MM.1S (cell line): ENCODE results near the gene RBM15B.
A peak's percentile ranks its signal among the peaks of the same experiment; 100 is the strongest.

Experiments used
- DNase-seq: peaks from one replicate; pipeline ENCODE4 v3.0.0-alpha.2; 2015
- H2AFZ ChIP-seq: fragments of 300-600 bp; sonication (generic); 2 replicates; pipeline ENCODE4 v1.6.0; 2016; ENCODE audit warnings: antibody characterized with exemption, low read length
- H3F3A ChIP-seq: fragments of 300-600 bp; sonication (generic); 2 replicates; pipeline ENCODE4 v1.6.1; 2016; ENCODE audit warnings: mild to moderate bottlenecking, antibody characterized with exemption, low read length, moderate library complexity, mixed read lengths; ENCODE audit not compliant: insufficient read depth
- H3K27ac ChIP-seq: fragments of 300-600 bp; sonication (generic); 2 replicates; pipeline ENCODE4 v1.5.1; 2016; ENCODE audit warnings: mild to moderate bottlenecking, low read length
- H3K27me3 ChIP-seq: fragments of 300-600 bp; sonication (generic); replicated peaks from 2 replicates; pipeline ENCODE4 v1.6.0; 2016; ENCODE audit warnings: low read length; ENCODE audit not compliant: insufficient read depth
- H3K36me3 ChIP-seq: fragments of 300-600 bp; sonication (generic); replicated peaks from 2 replicates; pipeline ENCODE4 v1.6.1; 2016; ENCODE audit warnings: mild to moderate bottlenecking, low read length, mixed read lengths; ENCODE audit not compliant: insufficient read depth
- H3K4me1 ChIP-seq: fragments of 300-600 bp; sonication (generic); 2 replicates; pipeline ENCODE4 v1.6.1; 2016; ENCODE audit warnings: low read length, mixed read lengths
- H3K4me2 ChIP-seq: fragments of 300-600 bp; sonication (generic); 2 replicates; pipeline ENCODE4 v1.6.0; 2016; ENCODE audit warnings: low read depth, low read length
- H3K4me3 ChIP-seq: fragments of 300-600 bp; sonication (generic); 2 replicates; pipeline ENCODE4 v1.5.1; 2016; ENCODE audit warnings: low read length, mixed read lengths
- H3K79me2 ChIP-seq: fragments of 300-600 bp; sonication (generic); 2 replicates; pipeline ENCODE4 v1.6.1; 2016; ENCODE audit warnings: mixed run types, low read length, mixed read lengths
- H3K9ac ChIP-seq: fragments of 300-600 bp; sonication (generic); 2 replicates; pipeline ENCODE4 v1.6.1; 2016; ENCODE audit warnings: low read length, mixed read lengths
- H3K9me2 ChIP-seq: fragments of 300-600 bp; sonication (generic); replicated peaks from 2 replicates; pipeline ENCODE4 v1.6.1; 2016; ENCODE audit warnings: mild to moderate bottlenecking, low read length, mixed read lengths; ENCODE audit not compliant: insufficient read depth
- H3K9me3 ChIP-seq: fragments of 300-600 bp; sonication (generic); replicated peaks from 2 replicates; pipeline ENCODE4 v1.6.1; 2016; ENCODE audit warnings: mild to moderate bottlenecking, low read length, mixed read lengths; ENCODE audit not compliant: insufficient read depth
- H4K20me1 ChIP-seq: fragments of 300-600 bp; sonication (generic); 2 replicates; pipeline ENCODE4 v1.6.1; 2016; ENCODE audit warnings: mild to moderate bottlenecking, low read length, moderate library complexity, mixed read lengths; ENCODE audit not compliant: insufficient read depth
- EZH2 ChIP-seq: fragments of 300-600 bp; sonication (generic); optimal IDR thresholded peaks from 2 replicates; pipeline ENCODE3; 2017; ENCODE audit warnings: low read depth, mild to moderate bottlenecking, antibody characterized with exemption, low read length, mixed read lengths
- EZH2phosphoT487 ChIP-seq: fragments of 300-600 bp; sonication (generic); IDR thresholded peaks from 2 replicates; pipeline ENCODE4 v1.6.1; 2018; ENCODE audit warnings: antibody characterized with exemption, low read length
- TF ChIP-seq, protein P1 (sequence below): fragments of 300-600 bp; sonication (generic); IDR thresholded peaks from 2 replicates; pipeline ENCODE4 v1.5.1; 2016; ENCODE audit warnings: antibody characterized with exemption, low read length, mixed read lengths

RBM15B gene

DNA sequence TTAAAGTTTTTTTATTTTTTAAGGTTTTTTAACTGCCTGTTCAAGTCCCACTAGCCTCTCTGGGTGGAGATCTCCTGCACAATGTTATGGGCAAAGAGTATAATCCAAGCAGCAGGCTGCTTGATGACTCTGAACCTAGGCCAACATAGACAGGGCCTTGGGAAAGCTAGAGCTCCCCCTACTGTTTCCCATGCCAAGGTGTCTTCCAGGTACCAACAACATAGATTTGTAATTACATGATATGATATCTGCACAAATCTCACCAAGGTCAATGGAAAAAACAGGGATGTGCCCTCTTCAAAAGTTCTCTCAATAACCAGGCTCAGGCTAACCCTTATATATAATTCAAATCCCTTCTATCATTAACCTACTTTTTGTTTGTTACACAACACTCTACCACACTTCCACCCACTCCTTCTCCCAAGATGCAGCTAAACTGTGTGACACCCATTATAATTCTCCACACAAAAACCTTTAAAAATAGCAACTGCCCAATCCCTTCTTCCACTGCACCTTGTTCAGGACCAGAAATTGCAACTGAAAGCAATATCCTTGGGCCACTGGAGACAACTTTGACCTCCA lies 43.8 kb downstream of the RBM15B start:
- TF ChIP-seq EZH2phosphoT487: no peak
- TF ChIP-seq EZH2: no peak
- TF ChIP-seq, protein P1, sequence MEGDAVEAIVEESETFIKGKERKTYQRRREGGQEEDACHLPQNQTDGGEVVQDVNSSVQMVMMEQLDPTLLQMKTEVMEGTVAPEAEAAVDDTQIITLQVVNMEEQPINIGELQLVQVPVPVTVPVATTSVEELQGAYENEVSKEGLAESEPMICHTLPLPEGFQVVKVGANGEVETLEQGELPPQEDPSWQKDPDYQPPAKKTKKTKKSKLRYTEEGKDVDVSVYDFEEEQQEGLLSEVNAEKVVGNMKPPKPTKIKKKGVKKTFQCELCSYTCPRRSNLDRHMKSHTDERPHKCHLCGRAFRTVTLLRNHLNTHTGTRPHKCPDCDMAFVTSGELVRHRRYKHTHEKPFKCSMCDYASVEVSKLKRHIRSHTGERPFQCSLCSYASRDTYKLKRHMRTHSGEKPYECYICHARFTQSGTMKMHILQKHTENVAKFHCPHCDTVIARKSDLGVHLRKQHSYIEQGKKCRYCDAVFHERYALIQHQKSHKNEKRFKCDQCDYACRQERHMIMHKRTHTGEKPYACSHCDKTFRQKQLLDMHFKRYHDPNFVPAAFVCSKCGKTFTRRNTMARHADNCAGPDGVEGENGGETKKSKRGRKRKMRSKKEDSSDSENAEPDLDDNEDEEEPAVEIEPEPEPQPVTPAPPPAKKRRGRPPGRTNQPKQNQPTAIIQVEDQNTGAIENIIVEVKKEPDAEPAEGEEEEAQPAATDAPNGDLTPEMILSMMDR: peak; percentile 70
- H2AFZ ChIP-seq: no peak overlapping the region
- no peaks in the 10 kb centered on the region; the same call in 1 of the 2 replicates for H3K36me3 ChIP-seq
- no peaks in the 10 kb centered on the region for H3K27me3 ChIP-seq
- peaks cover 14% of the 10 kb centered on the region for H3K79me2 ChIP-seq
- H3K9me2 ChIP-seq: no peaks in the 10 kb centered on the region
- no peaks in the 10 kb centered on the region for H3K9me3 ChIP-seq
- no peak overlapping the region for H3K4me3 ChIP-seq
- no peak overlapping the region for H3K4me2 ChIP-seq
- H3K4me1 ChIP-seq: no peaks in the 10 kb centered on the region
- no peaks in the 10 kb centered on the region; the same call in 1 of the 2 replicates for H4K20me1 ChIP-seq
- no peak overlapping the region for H3K27ac ChIP-seq
- H3K9ac ChIP-seq: no peak overlapping the region
- DNase-seq: peak; percentile 45
- no peaks in the 10 kb centered on the region for H3F3A ChIP-seq

GRCh38 chr3:51436998-51437639 lies 46.0 kb downstream of the RBM15B start:
- H3K36me3 ChIP-seq: no peaks in the 10 kb centered on the region; the same call in 1 of the 2 replicates
- no peaks in the 10 kb centered on the region for H3K4me1 ChIP-seq
- no peak overlapping the region for H3K9ac ChIP-seq
- TF ChIP-seq EZH2 (no peak), EZH2phosphoT487 (no peak)
- TF ChIP-seq, protein P1: no peak
- H3F3A ChIP-seq: no peaks in the 10 kb centered on the region
- no peak overlapping the region for H3K27ac ChIP-seq
- H3K4me2 ChIP-seq: no peak overlapping the region
- H2AFZ ChIP-seq: no peak overlapping the region
- no peak for DNase-seq
- H3K9me3 ChIP-seq: no peaks in the 10 kb centered on the region
- H4K20me1 ChIP-seq: no peaks in the 10 kb centered on the region; the same call in 1 of the 2 replicates
- H3K4me3 ChIP-seq: no peak overlapping the region
- H3K9me2 ChIP-seq: no peaks in the 10 kb centered on the region
- H3K27me3 ChIP-seq: no peaks in the 10 kb centered on the region
- H3K79me2 ChIP-seq: peaks cover 14% of the 10 kb centered on the region

- Histone ChIP-seq H3K4me3 (no peak overlapping the region), H3K79me2 (peaks cover 11% of the 10 kb centered on the region), H4K20me1 (no peaks in the 10 kb centered on the region), H3K27me3 (no peaks in the 10 kb centered on the region), H3K27ac (no peak overlapping the region), H2AFZ (no peak overlapping the region), H3K4me1 (no peaks in the 10 kb centered on the region), H3K9me2 (no peaks in the 10 kb centered on the region), H3K9me3 (no peaks in the 10 kb centered on the region), H3K4me2 (no peak overlapping the region), H3K9ac (no peak overlapping the region), H3K36me3 (no peaks in the 10 kb centered on the region; the same call in 1 of the 2 replicates), H3F3A (no peaks in the 10 kb centered on the region)
- no peak for DNase-seq
- TF ChIP-seq EZH2phosphoT487 (no peak), EZH2 (no peak)
- TF ChIP-seq, protein P1: no peak
Observed at GRCh38 chr3:51441282-51442030, 50.4 kb downstream of the RBM15B start.
